Breast epithelium (tissue), 4 donors: ENCODE results near the gene DKK2. TPM values are rescaled to one million over a fixed set of nuclear protein-coding genes. Genes with fewer than 3 reads are reported as not detected.
"Not testable (repeated sequence)": the region's sequence is repeated elsewhere in the genome, so short reads cannot be mapped to it uniquely, and the experiment has no call there.

Experiments
- DNase-seq, 2 donors: peaks; one replicate each; pipeline ENCODE4 v3.0.0-alpha.2; 2019; ENCODE audit warnings: low spot score in 2 of 2
- H3K27ac ChIP-seq, 2 donors: fragments of 200-600 bp; sonication (generic) in 1 of 2; one replicate each; pipeline ENCODE4 v1.5.1; 2016 to 2019; ENCODE audit warnings: mild to moderate bottlenecking in 1 of 2
- H3K27me3 ChIP-seq, 2 donors: fragments of 200-600 bp; sonication (generic) in 1 of 2; one replicate each; pipeline versions ENCODE4 v1.5.1 to v1.6.0; 2017 to 2019; ENCODE audit warnings: control low read depth in 1 of 2, mild to moderate bottlenecking in 1 of 2
- H3K36me3 ChIP-seq: fragments of 200-600 bp; one replicate; pipeline ENCODE4 v1.5.1; 2019
- H3K4me1 ChIP-seq, 2 donors: fragments of 200-600 bp; sonication (generic); one replicate each; pipeline ENCODE4 v1.5.1; 2016 to 2019; ENCODE audit warnings: control low read depth in 1 of 2
- H3K4me3 ChIP-seq, 3 donors: fragments of 200-600 bp; sonication (generic); 1 replicate in 2 of 3; 2 replicates in 1 of 3; pipeline ENCODE4 v1.5.1; 2016 to 2019; ENCODE audit warnings: mild to moderate bottlenecking in 3 of 3, moderate library complexity in 2 of 3
- H3K9me3 ChIP-seq, 2 donors: fragments of 200-600 bp; sonication (generic) in 1 of 2; one replicate each; pipeline ENCODE4 v1.5.1; 2016 to 2019; ENCODE audit warnings: control low read depth in 1 of 2
- POLR2A ChIP-seq: fragments of 450-650 bp; IDR thresholded peaks from one replicate; pipeline ENCODE4 v1.6.1; 2016; ENCODE audit warnings: antibody characterized with exemption, mild to moderate bottlenecking, moderate library complexity
- POLR2AphosphoS5 ChIP-seq, 3 donors: sonication (generic); formaldehyde crosslinking; IDR thresholded peaks; one replicate each; pipeline ENCODE4 v1.6.1; 2017; ENCODE audit warnings: antibody characterized with exemption in 3 of 3
- intact Hi-C: fragments of 100-400 bp; cut with DNase I; formaldehyde crosslinking; loops from one replicate; pipeline ENCODE4 v1.15.1; 2023; ENCODE audit warnings: low total_unique reads
- total RNA-seq, 3 donors: library from RNA; depleted of rRNA; stranded (reverse); fragments of >200 nt; gene quantifications; one replicate each; pipeline ENCODE4 v1.1.0, GENCODE V29; 2016
- TF ChIP-seq, protein P1 (sequence below), 3 donors: fragments of 450-650 bp; IDR thresholded peaks; one replicate each; pipeline ENCODE4 v1.5.1; 2016 to 2017; ENCODE audit warnings: antibody characterized with exemption in 3 of 3, mild to moderate bottlenecking in 3 of 3, moderate library complexity in 3 of 3

The DKK2 gene
- total RNA-seq, 3 donors from 2014 or later = 1.6 to 5.8 (median 1.6) TPM

DNA sequence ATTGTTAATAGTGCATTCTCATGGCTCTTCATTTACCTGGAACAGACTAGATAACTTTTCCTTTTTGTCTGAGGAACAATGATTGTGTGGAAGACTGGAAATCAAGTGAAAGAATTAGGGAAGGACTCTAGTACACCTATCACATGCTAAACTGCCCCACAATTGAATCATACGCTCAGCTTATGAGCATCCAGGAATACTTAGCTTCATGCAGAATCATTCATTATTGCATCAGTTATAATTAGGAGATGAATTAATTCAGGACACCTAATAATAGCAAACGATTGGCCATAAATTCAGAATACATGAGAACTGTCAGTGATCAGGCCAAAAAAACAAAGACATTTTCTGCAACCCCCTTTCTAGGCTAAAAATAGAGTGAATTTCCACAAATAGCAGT, 106.9 kb downstream of the DKK2 start:
- no peaks in the 10 kb centered on the region for H3K4me1 ChIP-seq
- intact Hi-C loops = no loop called here
- H3K4me3 ChIP-seq = no peak overlapping the region
- no peaks in the 10 kb centered on the region for H3K9me3 ChIP-seq
- no peak for DNase-seq
- no peak overlapping the region for H3K27ac ChIP-seq
- TF ChIP-seq POLR2AphosphoS5 (IDR thresholded peaks at IDR 0.05) = no peak
- TF ChIP-seq POLR2A = no peak
- TF ChIP-seq, protein P1, sequence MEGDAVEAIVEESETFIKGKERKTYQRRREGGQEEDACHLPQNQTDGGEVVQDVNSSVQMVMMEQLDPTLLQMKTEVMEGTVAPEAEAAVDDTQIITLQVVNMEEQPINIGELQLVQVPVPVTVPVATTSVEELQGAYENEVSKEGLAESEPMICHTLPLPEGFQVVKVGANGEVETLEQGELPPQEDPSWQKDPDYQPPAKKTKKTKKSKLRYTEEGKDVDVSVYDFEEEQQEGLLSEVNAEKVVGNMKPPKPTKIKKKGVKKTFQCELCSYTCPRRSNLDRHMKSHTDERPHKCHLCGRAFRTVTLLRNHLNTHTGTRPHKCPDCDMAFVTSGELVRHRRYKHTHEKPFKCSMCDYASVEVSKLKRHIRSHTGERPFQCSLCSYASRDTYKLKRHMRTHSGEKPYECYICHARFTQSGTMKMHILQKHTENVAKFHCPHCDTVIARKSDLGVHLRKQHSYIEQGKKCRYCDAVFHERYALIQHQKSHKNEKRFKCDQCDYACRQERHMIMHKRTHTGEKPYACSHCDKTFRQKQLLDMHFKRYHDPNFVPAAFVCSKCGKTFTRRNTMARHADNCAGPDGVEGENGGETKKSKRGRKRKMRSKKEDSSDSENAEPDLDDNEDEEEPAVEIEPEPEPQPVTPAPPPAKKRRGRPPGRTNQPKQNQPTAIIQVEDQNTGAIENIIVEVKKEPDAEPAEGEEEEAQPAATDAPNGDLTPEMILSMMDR (IDR thresholded peaks at IDR 0.05) = no peak
- no peaks in the 10 kb centered on the region for H3K36me3 ChIP-seq
- H3K27me3 ChIP-seq = no peaks in the 10 kb centered on the region

DNA sequence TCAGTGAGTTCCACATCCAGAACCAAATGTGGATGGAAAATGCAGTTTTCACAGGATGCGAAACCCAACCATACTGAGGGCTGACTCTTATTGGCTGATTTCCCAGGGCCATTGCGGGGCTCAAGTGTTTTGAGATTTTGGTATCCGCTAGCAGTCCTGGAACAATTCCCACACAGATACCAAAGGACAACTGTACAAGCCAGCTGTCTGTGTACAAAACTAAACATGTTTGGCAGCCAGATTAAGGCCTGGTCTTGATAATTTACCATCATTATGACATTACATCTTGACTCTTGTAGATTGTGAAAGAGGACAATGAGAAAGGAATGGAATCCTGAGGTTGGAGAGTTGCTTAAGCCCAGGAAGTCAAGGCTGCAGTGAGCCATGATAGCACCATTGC, 121.9 kb downstream of the DKK2 start:
- Histone ChIP-seq H3K27me3 (no peaks in the 10 kb centered on the region), H3K36me3 (no peaks in the 10 kb centered on the region), H3K4me3 (no peak overlapping the region), H3K4me1 (no peaks in the 10 kb centered on the region), H3K27ac (no peak overlapping the region), H3K9me3 (no peaks in the 10 kb centered on the region)
- intact Hi-C loops = no loop called here
- no peak for TF ChIP-seq POLR2AphosphoS5 (IDR thresholded peaks at IDR 0.05)
- TF ChIP-seq, protein P1 (IDR thresholded peaks at IDR 0.05) = no peak
- no peak for TF ChIP-seq POLR2A
- no peak for DNase-seq

DNA sequence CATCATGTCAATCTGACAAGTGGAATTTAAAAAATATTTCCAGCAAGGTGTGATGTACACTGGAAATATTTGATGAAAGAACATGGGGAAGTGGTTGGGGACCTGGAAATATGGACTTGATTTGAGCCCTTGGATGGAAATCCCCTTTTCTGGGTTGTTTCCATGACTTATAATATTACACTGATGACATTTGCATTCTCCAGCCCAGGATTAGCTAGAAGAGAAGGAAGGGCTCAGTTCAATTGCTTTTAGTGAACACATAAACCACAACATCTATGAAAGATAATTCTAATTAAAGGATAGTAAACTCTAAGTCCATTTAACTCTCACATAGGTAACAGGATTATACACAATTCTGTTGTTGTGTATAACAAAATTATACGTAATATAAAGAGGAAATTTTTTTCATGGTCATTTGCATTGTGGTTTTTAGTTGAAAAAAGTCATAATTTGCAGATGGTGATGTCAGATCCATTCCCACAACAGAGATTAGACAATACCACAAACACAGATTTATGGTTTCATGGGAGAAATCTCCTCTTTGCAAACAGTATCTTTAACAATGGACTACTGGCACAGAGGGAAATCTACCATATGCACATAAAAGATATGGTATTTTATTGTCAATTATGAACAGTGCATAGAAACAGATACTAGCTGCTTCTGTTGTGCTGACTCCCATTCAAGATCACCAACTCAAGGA, 126.5 kb downstream of the DKK2 start:
- Histone ChIP-seq H3K27me3 (no peaks in the 10 kb centered on the region), H3K9me3 (no peaks in the 10 kb centered on the region), H3K4me3 (no peak overlapping the region), H3K36me3 (no peaks in the 10 kb centered on the region), H3K27ac (no peak overlapping the region), H3K4me1 (no peaks in the 10 kb centered on the region)
- TF ChIP-seq, protein P1 (IDR thresholded peaks at IDR 0.05) = no peak
- TF ChIP-seq POLR2A = no peak
- no peak for DNase-seq
- intact Hi-C loops = no loop called here

DNA sequence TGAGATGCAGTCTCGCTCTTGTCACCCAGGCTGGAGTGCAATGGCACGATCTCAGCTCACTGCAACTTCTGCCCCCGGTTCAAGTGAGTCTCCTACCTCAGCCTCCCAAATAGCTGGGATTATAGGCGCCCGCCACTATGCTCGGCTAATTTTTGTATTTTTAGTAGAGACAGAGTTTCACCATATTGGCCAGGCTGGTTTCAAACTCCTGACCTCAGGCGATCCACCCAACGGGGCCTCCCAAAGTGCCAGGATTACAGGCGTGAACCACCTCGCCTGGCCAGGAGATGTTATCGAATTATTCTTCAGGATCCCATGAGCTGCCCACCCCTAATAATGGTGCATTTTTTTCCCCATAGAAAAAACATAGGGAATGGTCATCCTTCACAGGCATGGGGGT, 128.1 kb downstream of the DKK2 start:
- H3K36me3 ChIP-seq, H3K27me3 ChIP-seq, DNase-seq, H3K9me3 ChIP-seq, H3K27ac ChIP-seq, H3K4me1 ChIP-seq, intact Hi-C loops, H3K4me3 ChIP-seq: not testable (repeated sequence)

DNA sequence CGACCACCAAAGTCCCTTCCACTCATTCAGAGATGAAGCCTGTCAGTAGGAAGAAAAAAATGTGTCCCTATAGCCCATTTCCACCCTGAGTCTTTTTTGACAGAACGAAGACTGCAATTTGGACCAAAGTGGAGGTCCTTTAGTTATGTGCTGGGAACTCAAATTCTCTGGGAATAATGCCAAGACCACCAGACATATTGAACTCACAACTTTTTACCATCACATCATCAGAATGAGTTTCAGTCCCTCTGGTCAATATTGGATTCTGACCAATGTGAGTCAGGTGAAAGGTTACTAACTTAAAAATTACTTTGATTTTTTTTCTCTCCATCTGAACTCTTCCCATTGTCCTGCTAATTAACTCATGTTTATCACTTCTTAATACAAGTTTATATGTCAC, 128.9 kb downstream of the DKK2 start:
- no peaks in the 10 kb centered on the region for H3K27me3 ChIP-seq
- no peak for DNase-seq
- H3K4me1 ChIP-seq = no peaks in the 10 kb centered on the region
- TF ChIP-seq POLR2A (no peak), POLR2AphosphoS5 (IDR thresholded peaks at IDR 0.05) (no peak)
- TF ChIP-seq, protein P1 (IDR thresholded peaks at IDR 0.05) = no peak
- no peaks in the 10 kb centered on the region for H3K36me3 ChIP-seq
- H3K27ac ChIP-seq = no peak overlapping the region
- no peaks in the 10 kb centered on the region for H3K9me3 ChIP-seq
- no peak overlapping the region for H3K4me3 ChIP-seq
- intact Hi-C loops = no loop called here

DNA sequence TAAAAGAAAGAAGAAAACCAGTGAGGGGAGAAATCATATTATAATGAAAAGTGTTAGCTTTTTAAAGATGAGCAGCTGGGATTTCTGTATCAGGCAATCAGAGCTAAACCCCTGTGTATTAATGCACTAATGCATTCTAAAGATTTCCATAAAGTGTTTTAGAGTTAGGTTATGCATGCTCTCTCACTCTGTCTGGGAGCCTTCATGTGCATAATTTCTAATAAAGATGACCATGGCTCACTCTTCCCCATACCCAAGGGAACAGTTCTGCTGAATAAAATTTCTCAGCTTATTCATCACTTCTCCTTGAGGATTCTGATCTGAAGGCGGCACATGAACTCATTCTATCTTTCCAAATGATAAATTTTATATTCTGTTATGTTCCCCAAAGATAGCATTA, 129.4 kb downstream of the DKK2 start:
- no peak for TF ChIP-seq POLR2AphosphoS5 (IDR thresholded peaks at IDR 0.05)
- TF ChIP-seq POLR2A = no peak
- TF ChIP-seq, protein P1 (IDR thresholded peaks at IDR 0.05) = no peak
- intact Hi-C loops = no loop called here
- Histone ChIP-seq H3K27ac (no peak overlapping the region), H3K4me1 (no peaks in the 10 kb centered on the region), H3K27me3 (no peaks in the 10 kb centered on the region), H3K4me3 (no peak overlapping the region), H3K36me3 (no peaks in the 10 kb centered on the region), H3K9me3 (no peaks in the 10 kb centered on the region)
- DNase-seq = no peak
